ENCODE results near the gene WNT2. TPM values are rescaled to one million over a fixed set of nuclear protein-coding genes. Genes with fewer than 3 reads are reported as not detected.

WNT2 gene
- total RNA-seq, 1 donor from 2014 or later: 9.0 TPM

- Histone ChIP-seq H3K27me3 (ENCODE audit: low read depth) (no peaks in the 10 kb centered on the region), H3K4me3 (no peak overlapping the region), H3K9me3 (no peaks in the 10 kb centered on the region), H3K4me1 (peaks cover 6% of the 10 kb centered on the region), H3K27ac (no peak overlapping the region), H3K36me3 (no peaks in the 10 kb centered on the region)
- DNase-seq: no peak
- no peak for ATAC-seq
- intact Hi-C loops (cut with DNase I): no loop called here
- TF ChIP-seq CTCF (IDR thresholded peaks at IDR 0.05): no peak
Observed at GRCh38 chr7:117285826-117286225, 37.0 kb downstream of the WNT2 start.

GRCh38 chr7:117284692-117285091 is 38.2 kb downstream of the WNT2 start:
- intact Hi-C loops (cut with DNase I): no loop called here
- Histone ChIP-seq H3K4me3 (no peak overlapping the region), H3K36me3 (no peaks in the 10 kb centered on the region), H3K27me3 (ENCODE audit: low read depth) (no peaks in the 10 kb centered on the region), H3K4me1 (peaks cover 17% of the 10 kb centered on the region), H3K27ac (no peak overlapping the region), H3K9me3 (no peaks in the 10 kb centered on the region)
- DNase-seq (no peak), ATAC-seq (no peak)
- no peak for TF ChIP-seq CTCF (IDR thresholded peaks at IDR 0.05)

GRCh38 chr7:117283779-117284178 is 39.1 kb downstream of the WNT2 start:
- Histone ChIP-seq H3K36me3 (no peaks in the 10 kb centered on the region), H3K27ac (no peak overlapping the region), H3K4me3 (no peak overlapping the region), H3K9me3 (no peaks in the 10 kb centered on the region), H3K27me3 (ENCODE audit: low read depth) (no peaks in the 10 kb centered on the region), H3K4me1 (peaks cover 18% of the 10 kb centered on the region)
- DNase-seq: no peak
- TF ChIP-seq CTCF (IDR thresholded peaks at IDR 0.05): no peak
- intact Hi-C loops (cut with DNase I): no loop called here
- no peak for ATAC-seq

GRCh38 chr7:117283371-117283770 is 39.5 kb downstream of the WNT2 start:
- Histone ChIP-seq H3K4me1 (peaks cover 18% of the 10 kb centered on the region), H3K9me3 (no peaks in the 10 kb centered on the region), H3K36me3 (no peaks in the 10 kb centered on the region), H3K4me3 (no peak overlapping the region), H3K27ac (no peak overlapping the region), H3K27me3 (ENCODE audit: low read depth) (no peaks in the 10 kb centered on the region)
- ATAC-seq (no peak), DNase-seq (no peak)
- intact Hi-C loops (cut with DNase I): no loop called here
- TF ChIP-seq CTCF (IDR thresholded peaks at IDR 0.05): no peak

- no peak overlapping the region for H3K27ac ChIP-seq
- DNase-seq: no peak
- peak in 1 of 2 donors; percentile 9 for ATAC-seq
- H3K27me3 ChIP-seq (ENCODE audit: low read depth): no peaks in the 10 kb centered on the region
- no peaks in the 10 kb centered on the region for H3K9me3 ChIP-seq
- intact Hi-C loops (cut with DNase I): no loop called here
- peaks cover 18% of the 10 kb centered on the region for H3K4me1 ChIP-seq
- H3K4me3 ChIP-seq: no peak overlapping the region
- TF ChIP-seq CTCF (IDR thresholded peaks at IDR 0.05): no peak
- no peaks in the 10 kb centered on the region for H3K36me3 ChIP-seq
Observed at GRCh38 chr7:117282239-117282812, 40.5 kb downstream of the WNT2 start.
